Ovary (tissue), 3 donors: ENCODE results near the gene TULP1.

Source experiments
- EP300 ChIP-seq: sonication (generic); formaldehyde crosslinking; IDR thresholded peaks from one replicate; pipeline ENCODE4 v1.6.1; 2017; ENCODE audit warnings: antibody characterized with exemption
- POLR2A ChIP-seq: fragments of 450-650 bp; IDR thresholded peaks from one replicate; pipeline ENCODE4 v1.6.1; 2017; ENCODE audit warnings: antibody characterized with exemption, mild to moderate bottlenecking, moderate library complexity
- TF ChIP-seq, protein P1 (sequence below), 3 donors: fragments of 450-650 bp in 2 of 3; fragments of 200-600 bp in 1 of 3; IDR thresholded peaks; one replicate each; pipeline versions ENCODE4 v1.5.1 to v1.8.0; 2016 to 2022; ENCODE audit warnings: antibody characterized with exemption in 3 of 3, mild to moderate bottlenecking in 1 of 3
- donor health status: DM: no; HTN: no; CAD: no.

DNA sequence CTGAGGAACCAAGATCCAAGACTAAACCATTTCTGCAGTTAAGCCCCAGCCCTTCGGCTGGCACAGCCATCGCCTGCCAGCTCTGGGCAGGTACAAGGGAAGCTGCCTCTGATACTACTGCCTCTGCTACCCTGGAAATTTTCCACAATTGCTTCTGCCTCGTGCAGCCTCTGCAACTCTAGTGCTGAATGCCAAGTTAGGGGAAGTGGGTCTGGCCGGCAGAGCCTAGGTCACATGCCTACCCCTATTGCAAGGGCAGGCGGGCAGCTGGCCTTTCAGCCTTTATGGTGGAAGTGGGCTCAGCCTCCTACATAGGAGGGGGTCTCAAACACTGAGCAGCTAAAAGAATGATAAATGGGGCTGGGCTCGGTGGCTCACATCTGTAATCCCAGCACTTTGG lies 44.5 kb upstream of the TULP1 start:
- TF ChIP-seq, protein P1, sequence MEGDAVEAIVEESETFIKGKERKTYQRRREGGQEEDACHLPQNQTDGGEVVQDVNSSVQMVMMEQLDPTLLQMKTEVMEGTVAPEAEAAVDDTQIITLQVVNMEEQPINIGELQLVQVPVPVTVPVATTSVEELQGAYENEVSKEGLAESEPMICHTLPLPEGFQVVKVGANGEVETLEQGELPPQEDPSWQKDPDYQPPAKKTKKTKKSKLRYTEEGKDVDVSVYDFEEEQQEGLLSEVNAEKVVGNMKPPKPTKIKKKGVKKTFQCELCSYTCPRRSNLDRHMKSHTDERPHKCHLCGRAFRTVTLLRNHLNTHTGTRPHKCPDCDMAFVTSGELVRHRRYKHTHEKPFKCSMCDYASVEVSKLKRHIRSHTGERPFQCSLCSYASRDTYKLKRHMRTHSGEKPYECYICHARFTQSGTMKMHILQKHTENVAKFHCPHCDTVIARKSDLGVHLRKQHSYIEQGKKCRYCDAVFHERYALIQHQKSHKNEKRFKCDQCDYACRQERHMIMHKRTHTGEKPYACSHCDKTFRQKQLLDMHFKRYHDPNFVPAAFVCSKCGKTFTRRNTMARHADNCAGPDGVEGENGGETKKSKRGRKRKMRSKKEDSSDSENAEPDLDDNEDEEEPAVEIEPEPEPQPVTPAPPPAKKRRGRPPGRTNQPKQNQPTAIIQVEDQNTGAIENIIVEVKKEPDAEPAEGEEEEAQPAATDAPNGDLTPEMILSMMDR (IDR thresholded peaks at IDR 0.05): no peak
- no peak for TF ChIP-seq EP300
- no peak for TF ChIP-seq POLR2A
